IMR-90 (cell line): ENCODE measurements around the gene SGCA. TPM values are rescaled to one million over a fixed set of nuclear protein-coding genes. Genes with fewer than 3 reads are reported as not detected.

Experiments used
- ATAC-seq: fragments of 200-7000 bp; cut with Tn5 transposase; 2 replicates; pipeline ENCODE4 v1.9.1; 2020; ENCODE audit warnings: low read depth, mild to moderate bottlenecking, moderate library complexity
- BruUV-seq: library from RNA; stranded (reverse); fragments of 400-500 nt; replicated peaks from 2 replicates; lab custom pipeline; 2021; lab: Mats Ljungman, UMichigan
- CTCF ChIA-PET: fragments of 300-600 bp; formaldehyde crosslinking; extraction: SDS; loops from one replicate; lab custom pipeline; 2021; ENCODE audit warnings: antibody characterized with exemption; lab: Yijun Ruan, JAX
- POLR2A ChIA-PET: fragments of 300-600 bp; sonication (Branson Sonifier 250); formaldehyde crosslinking; loops from one replicate; lab custom pipeline; 2022; ENCODE audit warnings: antibody characterized with exemption; ENCODE audit not compliant: unreplicated experiment; lab: Charles Lee
- DNase-seq: peaks from one replicate; pipeline ENCODE4 v3.0.0; 2013
- H2AFZ ChIP-seq: replicated peaks from 2 replicates; pipeline ENCODE3; 2013; ENCODE audit warnings: low read length, mild to moderate bottlenecking; ENCODE audit not compliant: poor library complexity
- H2AK5ac ChIP-seq: 2 replicates; pipeline ENCODE4 v1.6.1; 2013; ENCODE audit warnings: low read depth, low read length, inconsistent platforms
- H2AK9ac ChIP-seq: replicated peaks from 2 replicates; pipeline ENCODE3; 2013; ENCODE audit warnings: mild to moderate bottlenecking, low read depth, low read length, moderate library complexity; ENCODE audit not compliant: poor library complexity
- H2BK120ac ChIP-seq: 2 replicates; pipeline ENCODE4 v1.6.1; 2013; ENCODE audit warnings: low read depth, low read length, inconsistent platforms
- H2BK15ac ChIP-seq: 3 replicates; pipeline ENCODE4 v1.6.1; 2013; ENCODE audit warnings: low read depth, low read length, inconsistent platforms
- H2BK20ac ChIP-seq: 2 replicates; pipeline ENCODE4 v1.6.1; 2013; ENCODE audit warnings: low read depth, mild to moderate bottlenecking, inconsistent platforms, low read length, moderate library complexity
- H2BK5ac ChIP-seq: 2 replicates; pipeline ENCODE4 v1.6.1; 2013; ENCODE audit warnings: mild to moderate bottlenecking, low read depth, low read length, inconsistent platforms; ENCODE audit not compliant: poor library complexity, severe bottlenecking
- H3K14ac ChIP-seq: replicated peaks from 2 replicates; pipeline ENCODE4 v1.6.1; 2013; ENCODE audit warnings: low read depth, low read length, inconsistent platforms
- H3K18ac ChIP-seq: 2 replicates; pipeline ENCODE4 v1.6.1; 2013; ENCODE audit warnings: low read depth, low read length, control low read depth
- H3K23ac ChIP-seq: 2 replicates; pipeline ENCODE4 v1.6.1; 2013; ENCODE audit warnings: low read depth, low read length, inconsistent platforms
- H3K27ac ChIP-seq: 2 replicates; pipeline ENCODE4 v1.5.1; 2013; ENCODE audit warnings: mild to moderate bottlenecking, control low read depth, low read length; ENCODE audit not compliant: insufficient read depth
- H3K27me3 ChIP-seq: 2 replicates; pipeline ENCODE4 v1.6.1; 2013; ENCODE audit warnings: low read length; ENCODE audit not compliant: control insufficient read depth, insufficient read depth
- H3K36me3 ChIP-seq: 2 replicates; pipeline ENCODE4 v1.6.1; 2013; ENCODE audit warnings: low read length, mixed read lengths; ENCODE audit not compliant: control insufficient read depth, insufficient read depth
- H3K4ac ChIP-seq: 2 replicates; pipeline ENCODE4 v1.6.1; 2013; ENCODE audit warnings: low read depth, low read length, inconsistent platforms
- H3K4me1 ChIP-seq: 2 replicates; pipeline ENCODE4 v1.6.1; 2013; ENCODE audit warnings: low read length, mixed read lengths; ENCODE audit not compliant: control insufficient read depth, insufficient read depth
- H3K4me2 ChIP-seq: 2 replicates; pipeline ENCODE4 v1.6.1; 2013; ENCODE audit warnings: low read depth, mild to moderate bottlenecking, control low read depth, low read length, moderate library complexity
- H3K4me3 ChIP-seq: 2 replicates; pipeline ENCODE4 v1.5.1; 2013; ENCODE audit warnings: low read depth, mild to moderate bottlenecking, control low read depth, low read length, moderate library complexity; ENCODE audit not compliant: insufficient read depth
- H3K56ac ChIP-seq: 2 replicates; pipeline ENCODE4 v1.6.1; 2013; ENCODE audit warnings: low read length, inconsistent platforms; ENCODE audit not compliant: insufficient read depth; ENCODE audit errors: extremely low read depth
- H3K79me1 ChIP-seq, 2 experiments: 2 replicates each; pipeline ENCODE4 v1.6.1; 2013; ENCODE audit warnings: low read length in 2 of 2, inconsistent platforms in 1 of 2, low read depth in 1 of 2
- H3K9ac ChIP-seq: 2 replicates; pipeline ENCODE4 v1.6.1; 2013; ENCODE audit warnings: low read depth, low read length, control low read depth
- H3K9me1 ChIP-seq: 2 replicates; pipeline ENCODE4 v1.6.1; 2013; ENCODE audit warnings: low read length, inconsistent platforms; ENCODE audit not compliant: insufficient read depth
- H3K9me3 ChIP-seq: 2 replicates; pipeline ENCODE4 v1.6.1; 2013; ENCODE audit warnings: low read length; ENCODE audit not compliant: control insufficient read depth, insufficient read depth
- H4K20me1 ChIP-seq: 2 replicates; pipeline ENCODE4 v1.6.1; 2013; ENCODE audit warnings: low read length, inconsistent platforms; ENCODE audit not compliant: insufficient read depth
- H4K5ac ChIP-seq: 2 replicates; pipeline ENCODE4 v1.6.1; 2013; ENCODE audit warnings: mild to moderate bottlenecking, low read depth, low read length, control low read depth
- H4K8ac ChIP-seq, 2 experiments: 2 replicates each; pipeline ENCODE4 v1.6.1; 2013; ENCODE audit warnings: low read depth in 2 of 2, low read length in 2 of 2, control low read depth in 1 of 2, inconsistent platforms in 1 of 2
- H4K91ac ChIP-seq: 2 replicates; pipeline ENCODE4 v1.6.1; 2013; ENCODE audit warnings: low read depth, low read length, inconsistent platforms; ENCODE audit not compliant: insufficient read depth
- RFX5 ChIP-seq: IDR thresholded peaks from 2 replicates; pipeline ENCODE4 v1.8.0; 2012; ENCODE audit warnings: low read depth, mild to moderate bottlenecking, low read length, moderate library complexity
- WGBS, 2 experiments: methylation state at CpG; one replicate each; pipeline versions ENCODE4 v1.1.5 to v1.1.7; 2013; ENCODE audit warnings: missing lambda C conversion rate in 2 of 2; ENCODE audit not compliant: insufficient read length in 1 of 2; ENCODE audit errors: extremely low coverage in 2 of 2; 5-methylcytosine and 5-hydroxymethylcytosine counted together
- dilution Hi-C: fragments of 300-500 bp; cut with HindIII; formaldehyde crosslinking; loops from one replicate; pipeline ENCODE4 v1.14.3; 2018; ENCODE audit warnings: low sequenced_read_pairs; ENCODE audit not compliant: unreplicated experiment
- in situ Hi-C: fragments of 300-500 bp; cut with MboI; formaldehyde crosslinking; loops from 3 replicates; pipeline ENCODE4 v1.14.3; 2019; ENCODE audit warnings: low sequenced_read_pairs, inconsistent platforms, mixed read lengths
- intact Hi-C: fragments of 100-400 bp; cut with micrococcal nuclease; formaldehyde crosslinking; loops from 2 replicates; pipeline ENCODE4 v1.10.0; 2022
- polyA plus RNA-seq, 3 experiments: library from polyadenylated mRNA; depleted of rRNA; stranded (reverse); fragments of >200 nt; gene quantifications; 2 replicates each; pipeline ENCODE4 v1.2.3, GENCODE V29; 2012; ENCODE audit warnings: low replicate concordance in 1 of 3
- total RNA-seq: library from RNA; depleted of rRNA; stranded (reverse); fragments of >200 nt; gene quantifications from 2 replicates; pipeline ENCODE4 v1.2.3, GENCODE V29; 2012
- TF ChIP-seq, protein P1 (sequence below): fragments of 150-350 bp; IDR thresholded peaks from 2 replicates; pipeline ENCODE4 v1.6.1; 2017; ENCODE audit warnings: mild to moderate bottlenecking, antibody characterized with exemption, low read length, low read depth

The SGCA gene
- total and polyA plus RNA-seq, 2 of the 4 experiments (the other 2 are of a cell fraction) = 0.19 TPM; not detected in 1

DNA sequence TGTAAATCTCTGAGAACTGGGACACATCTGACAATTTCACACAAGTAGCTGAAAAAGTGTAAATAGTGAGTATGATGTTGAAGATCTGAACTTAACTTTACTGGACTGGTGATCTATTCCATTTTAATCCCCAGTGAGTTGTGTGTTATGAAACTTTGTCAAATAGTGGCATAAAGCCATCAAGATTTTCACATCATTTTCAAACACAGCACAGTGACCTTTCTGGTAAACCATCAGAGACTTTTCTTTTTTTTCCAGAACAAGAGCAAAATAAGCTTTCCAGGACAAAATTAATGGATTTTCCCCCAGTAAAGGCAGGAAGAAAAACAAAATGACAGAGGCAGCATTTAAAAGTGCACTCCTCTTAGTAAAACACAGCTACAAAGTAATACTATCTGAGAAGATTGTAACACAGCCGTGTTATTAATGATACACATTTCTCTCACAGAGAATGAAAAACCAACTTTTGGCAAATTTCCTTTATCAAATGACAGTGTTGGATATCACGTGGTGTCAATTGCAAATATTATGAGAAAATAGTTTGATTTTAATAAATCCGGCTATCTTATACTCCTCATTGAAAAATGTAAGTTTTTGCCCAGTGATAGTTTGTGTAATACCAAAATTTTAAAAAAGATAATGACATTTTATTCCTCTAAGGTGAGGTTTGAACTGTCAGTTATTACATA, 52.4 kb downstream of the SGCA start:
- dilution Hi-C loops (no loop called here), in situ Hi-C loops (no loop called here), intact Hi-C loops (loop anchor here (1.0 kb wide), 2 partner anchors 8 to 18 kb away; no protein-coding TSS in a partner anchor)
- H2AFZ ChIP-seq = no peak overlapping the region
- peak overlapping the region; percentile 12 to 22; a peak in 2 of 4 replicates for H4K8ac ChIP-seq
- H2AK9ac ChIP-seq = no peak overlapping the region
- CTCF ChIA-PET = interaction anchor here (0.6 to 2.2 kb wide), 4 partner anchors 9 to 262 kb away, joined by 3 to 10 read pairs (median 3); no protein-coding TSS in a partner anchor
- H3K18ac ChIP-seq = peak overlapping the region; percentile 56; the same call in 1 of the 2 replicates
- H3K4ac ChIP-seq = peak overlapping the region; percentile 81; the same call in 1 of the 2 replicates
- H3K79me1 ChIP-seq = peaks cover 22 to 70% of the 10 kb centered on the region in 2 experiments
- H3K14ac ChIP-seq = peak overlapping the region; percentile 76; the same call in 1 of the 2 replicates
- peak overlapping the region; percentile 50; the same call in 1 of the 2 replicates for H3K4me2 ChIP-seq
- POLR2A ChIA-PET = interaction anchor here (1.0 to 3.2 kb wide), 2 partner anchors 17 to 18 kb away, joined by 4 to 35 read pairs; partner anchors contain the start of gene COL1A1
- no peak overlapping the region for H2AK5ac ChIP-seq
- no peak overlapping the region for H3K4me3 ChIP-seq
- H3K27ac ChIP-seq = peak overlapping the region; percentile 65; the same call in 1 of the 2 replicates
- BruUV-seq = no TSS peak
- peaks cover 31% of the 10 kb centered on the region for H3K9me1 ChIP-seq
- peak; percentile 65 for DNase-seq
- peak overlapping the region; percentile 74; the same call in 1 of the 2 replicates for H3K23ac ChIP-seq
- no CpG with 5 or more reads among the region's 3 CpGs for WGBS, 2 experiments
- H4K5ac ChIP-seq = no peak overlapping the region; the same call in 1 of the 2 replicates
- peak overlapping the region; percentile 49 for H4K91ac ChIP-seq
- peak overlapping the region; percentile 89 for H2BK20ac ChIP-seq
- no peaks in the 10 kb centered on the region for H3K9me3 ChIP-seq
- H3K56ac ChIP-seq = peak overlapping the region; percentile 78
- peaks cover 4% of the 10 kb centered on the region; the same call in 1 of the 2 replicates for H4K20me1 ChIP-seq
- peak overlapping the region; percentile 95 for H2BK5ac ChIP-seq
- 0 out of 3 replicates have a peak overlapping the region, but pooled peaks have one; percentile 17 for H2BK15ac ChIP-seq
- peaks cover 48% of the 10 kb centered on the region for H3K4me1 ChIP-seq
- H2BK120ac ChIP-seq = peak overlapping the region; percentile 86
- TF ChIP-seq RFX5 = no peak
- TF ChIP-seq, protein P1, sequence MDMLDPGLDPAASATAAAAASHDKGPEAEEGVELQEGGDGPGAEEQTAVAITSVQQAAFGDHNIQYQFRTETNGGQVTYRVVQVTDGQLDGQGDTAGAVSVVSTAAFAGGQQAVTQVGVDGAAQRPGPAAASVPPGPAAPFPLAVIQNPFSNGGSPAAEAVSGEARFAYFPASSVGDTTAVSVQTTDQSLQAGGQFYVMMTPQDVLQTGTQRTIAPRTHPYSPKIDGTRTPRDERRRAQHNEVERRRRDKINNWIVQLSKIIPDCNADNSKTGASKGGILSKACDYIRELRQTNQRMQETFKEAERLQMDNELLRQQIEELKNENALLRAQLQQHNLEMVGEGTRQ = peak; percentile 54; the same call in 1 of the 2 replicates
- no peaks in the 10 kb centered on the region for H3K36me3 ChIP-seq
- no peak for ATAC-seq
- H3K27me3 ChIP-seq = no peaks in the 10 kb centered on the region
- H3K9ac ChIP-seq = peak overlapping the region; percentile 5; the same call in 1 of the 2 replicates
